GM18951 (cell line): Measurements from ENCODE around the gene RNF207.

Experiments used
- POLR2A ChIP-seq: IDR thresholded peaks from 4 replicates; pipeline ENCODE4 v1.6.1; 2011; ENCODE audit warnings: mild to moderate bottlenecking; ENCODE audit not compliant: insufficient read length, insufficient read depth; ENCODE audit errors: extremely low read depth
- in situ Hi-C: fragments of 300-500 bp; cut with MboI; formaldehyde crosslinking; loops from one replicate; pipeline ENCODE4 v1.12.0; 2022; ENCODE audit warnings: low sequenced_read_pairs, mixed read lengths, inconsistent platforms; ENCODE audit not compliant: unreplicated experiment

The RNF207 gene

GRCh38 chr1:6246497-6247467 lies 40.9 kb downstream of the RNF207 start:
- in situ Hi-C loops: no loop called here

GRCh38 chr1:6247651-6248050 lies 41.7 kb downstream of the RNF207 start:
- in situ Hi-C loops: no loop called here
- TF ChIP-seq POLR2A: no peak

More at GRCh38 chr1:6246497-6247467, 40.9 kb downstream of the RNF207 start:
- no peak for TF ChIP-seq POLR2A

GRCh38 chr1:6248161-6248776 lies 42.4 kb downstream of the RNF207 start:
- in situ Hi-C loops: no loop called here
- no peak for TF ChIP-seq POLR2A

- in situ Hi-C loops: no loop called here
- no peak for TF ChIP-seq POLR2A
Observed at GRCh38 chr1:6248932-6249738, 43.2 kb downstream of the RNF207 start.

GRCh38 chr1:6249739-6250689 lies 44.1 kb downstream of the RNF207 start:
- TF ChIP-seq POLR2A: no peak
- in situ Hi-C loops: loop anchor here (10.0 kb wide), 1 partner anchor 155 kb away; no protein-coding TSS in a partner anchor

GRCh38 chr1:6251233-6251632 lies 45.3 kb downstream of the RNF207 start:
- no peak for TF ChIP-seq POLR2A
- in situ Hi-C loops: loop anchor here (10.0 kb wide), 1 partner anchor 154 kb away; no protein-coding TSS in a partner anchor

GRCh38 chr1:6251681-6252373 lies 45.9 kb downstream of the RNF207 start:
- in situ Hi-C loops: loop anchor here (10.0 kb wide), 1 partner anchor 153 kb away; no protein-coding TSS in a partner anchor
- TF ChIP-seq POLR2A: no peak

- TF ChIP-seq POLR2A: no peak
- in situ Hi-C loops: loop anchor here (10.0 kb wide), 1 partner anchor 152 kb away; no protein-coding TSS in a partner anchor
Observed at GRCh38 chr1:6252374-6252710, 46.4 kb downstream of the RNF207 start.

- TF ChIP-seq POLR2A: no peak
- in situ Hi-C loops: loop anchor here (10.0 kb wide), 1 partner anchor 151 kb away; no protein-coding TSS in a partner anchor
Observed at GRCh38 chr1:6253380-6253779, 47.5 kb downstream of the RNF207 start.

GRCh38 chr1:6254691-6255090 lies 48.8 kb downstream of the RNF207 start:
- TF ChIP-seq POLR2A: no peak
- in situ Hi-C loops: loop anchor here (10.0 kb wide), 1 partner anchor 150 kb away; no protein-coding TSS in a partner anchor

GRCh38 chr1:6256645-6257044 lies 50.7 kb downstream of the RNF207 start:
- no peak for TF ChIP-seq POLR2A
- in situ Hi-C loops: loop anchor here (10.0 kb wide), 1 partner anchor 148 kb away; no protein-coding TSS in a partner anchor

GRCh38 chr1:6257541-6258069 lies 51.7 kb downstream of the RNF207 start:
- no peak for TF ChIP-seq POLR2A
- in situ Hi-C loops: loop anchor here (10.0 kb wide), 1 partner anchor 147 kb away; no protein-coding TSS in a partner anchor
